Neutrophil (primary cell): ENCODE data around the gene GANAB.

Source experiments
- H3K27ac ChIP-seq: fragments of 200-600 bp; sonication (generic); 2 replicates; pipeline ENCODE4 v1.5.1; 2016; ENCODE audit warnings: mild to moderate bottlenecking, moderate library complexity
- H3K27me3 ChIP-seq: fragments of 200-600 bp; sonication (generic); 2 replicates; pipeline ENCODE4 v1.6.0; 2016; ENCODE audit warnings: mild to moderate bottlenecking
- H3K36me3 ChIP-seq: fragments of 200-600 bp; sonication (generic); 2 replicates; pipeline ENCODE4 v1.5.1; 2017
- H3K4me1 ChIP-seq, 2 experiments: fragments of 200-600 bp in 1 of 2; sonication (generic) in 1 of 2; 1 replicate in 1 of 2; 2 replicates in 1 of 2; pipeline versions ENCODE4 v1.5.1 to v1.6.1; 2013 to 2016; ENCODE audit warnings: low read depth in 1 of 2, low read length in 1 of 2, mild to moderate bottlenecking in 1 of 2, moderate library complexity in 1 of 2; ENCODE audit not compliant: control insufficient read depth in 1 of 2, insufficient read depth in 1 of 2
- H3K4me3 ChIP-seq, 2 experiments: fragments of 200-600 bp in 1 of 2; sonication (generic) in 1 of 2; 1 replicate in 1 of 2; 2 replicates in 1 of 2; pipeline ENCODE4 v1.5.1; 2013 to 2016; ENCODE audit warnings: low read depth in 1 of 2, low read length in 1 of 2, mild to moderate bottlenecking in 1 of 2, moderate library complexity in 1 of 2
- H3K9me3 ChIP-seq: fragments of 200-600 bp; sonication (generic); 2 replicates; pipeline ENCODE4 v1.5.1; 2016
- TF ChIP-seq, protein P1 (sequence below): fragments of 200-600 bp; sonication (generic); IDR thresholded peaks from 2 replicates; pipeline ENCODE4 v1.5.1; 2016; ENCODE audit warnings: antibody characterized with exemption

Gene GANAB

DNA sequence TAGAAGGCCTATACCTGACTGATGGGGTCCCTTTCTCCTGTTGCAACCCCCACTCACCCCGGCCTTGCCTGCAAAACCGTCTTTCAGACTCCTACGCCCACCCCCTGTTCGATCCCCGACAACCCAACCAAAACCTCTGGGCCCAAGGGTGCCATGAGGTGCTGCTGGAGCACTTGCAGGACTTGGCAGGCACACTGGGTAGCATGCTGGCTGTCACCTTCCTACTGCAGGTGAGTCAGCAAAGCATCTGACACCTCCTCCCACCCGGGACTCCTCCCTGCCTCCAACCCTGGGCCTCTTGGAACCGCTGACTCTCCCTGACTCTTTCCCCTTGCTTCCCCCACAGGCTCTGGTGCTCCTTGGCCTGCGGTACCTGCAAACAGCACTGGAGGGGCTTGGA lies 32.1 kb downstream of the GANAB start:
- TF ChIP-seq, protein P1, sequence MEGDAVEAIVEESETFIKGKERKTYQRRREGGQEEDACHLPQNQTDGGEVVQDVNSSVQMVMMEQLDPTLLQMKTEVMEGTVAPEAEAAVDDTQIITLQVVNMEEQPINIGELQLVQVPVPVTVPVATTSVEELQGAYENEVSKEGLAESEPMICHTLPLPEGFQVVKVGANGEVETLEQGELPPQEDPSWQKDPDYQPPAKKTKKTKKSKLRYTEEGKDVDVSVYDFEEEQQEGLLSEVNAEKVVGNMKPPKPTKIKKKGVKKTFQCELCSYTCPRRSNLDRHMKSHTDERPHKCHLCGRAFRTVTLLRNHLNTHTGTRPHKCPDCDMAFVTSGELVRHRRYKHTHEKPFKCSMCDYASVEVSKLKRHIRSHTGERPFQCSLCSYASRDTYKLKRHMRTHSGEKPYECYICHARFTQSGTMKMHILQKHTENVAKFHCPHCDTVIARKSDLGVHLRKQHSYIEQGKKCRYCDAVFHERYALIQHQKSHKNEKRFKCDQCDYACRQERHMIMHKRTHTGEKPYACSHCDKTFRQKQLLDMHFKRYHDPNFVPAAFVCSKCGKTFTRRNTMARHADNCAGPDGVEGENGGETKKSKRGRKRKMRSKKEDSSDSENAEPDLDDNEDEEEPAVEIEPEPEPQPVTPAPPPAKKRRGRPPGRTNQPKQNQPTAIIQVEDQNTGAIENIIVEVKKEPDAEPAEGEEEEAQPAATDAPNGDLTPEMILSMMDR, result no peak
- Histone ChIP-seq H3K27ac (peak overlapping the region; percentile 95), H3K4me3 (no peak overlapping the region), H3K9me3 (no peaks in the 10 kb centered on the region), H3K4me1 (peaks cover 28 to 32% of the 10 kb centered on the region in 2 experiments), H3K36me3 (peaks cover 15% of the 10 kb centered on the region), H3K27me3 (no peaks in the 10 kb centered on the region)

DNA sequence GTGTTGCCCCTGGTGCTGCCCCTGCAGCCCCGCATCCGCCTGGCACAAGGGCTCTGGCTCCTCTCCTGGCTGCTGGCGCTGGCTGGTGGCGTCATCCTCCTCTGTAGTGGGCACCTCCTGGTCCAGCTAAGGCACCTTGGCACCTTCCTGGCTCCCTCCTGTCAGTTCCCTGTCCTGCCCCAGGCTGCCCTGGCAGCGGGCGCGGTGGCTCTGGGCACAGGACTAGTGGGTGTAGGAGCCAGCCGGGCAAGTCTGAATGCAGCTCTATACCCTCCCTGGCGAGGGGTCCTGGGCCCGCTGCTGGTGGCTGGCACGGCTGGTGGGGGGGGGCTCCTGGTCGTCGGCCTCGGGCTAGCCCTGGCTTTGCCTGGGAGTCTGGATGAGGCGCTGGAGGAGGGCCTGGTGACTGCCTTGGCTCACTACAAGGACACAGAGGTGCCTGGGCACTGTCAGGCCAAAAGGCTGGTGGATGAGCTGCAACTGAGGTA lies 33.1 kb downstream of the GANAB start:
- H3K27me3 ChIP-seq, result no peaks in the 10 kb centered on the region
- H3K9me3 ChIP-seq, result no peaks in the 10 kb centered on the region
- TF ChIP-seq, protein P1, result no peak
- H3K27ac ChIP-seq, result peak overlapping the region; percentile 95
- H3K36me3 ChIP-seq, result peaks cover 21% of the 10 kb centered on the region
- H3K4me3 ChIP-seq, result peak overlapping the region; percentile 79 to 91
- peaks cover 28 to 32% of the 10 kb centered on the region in 2 experiments for H3K4me1 ChIP-seq

DNA sequence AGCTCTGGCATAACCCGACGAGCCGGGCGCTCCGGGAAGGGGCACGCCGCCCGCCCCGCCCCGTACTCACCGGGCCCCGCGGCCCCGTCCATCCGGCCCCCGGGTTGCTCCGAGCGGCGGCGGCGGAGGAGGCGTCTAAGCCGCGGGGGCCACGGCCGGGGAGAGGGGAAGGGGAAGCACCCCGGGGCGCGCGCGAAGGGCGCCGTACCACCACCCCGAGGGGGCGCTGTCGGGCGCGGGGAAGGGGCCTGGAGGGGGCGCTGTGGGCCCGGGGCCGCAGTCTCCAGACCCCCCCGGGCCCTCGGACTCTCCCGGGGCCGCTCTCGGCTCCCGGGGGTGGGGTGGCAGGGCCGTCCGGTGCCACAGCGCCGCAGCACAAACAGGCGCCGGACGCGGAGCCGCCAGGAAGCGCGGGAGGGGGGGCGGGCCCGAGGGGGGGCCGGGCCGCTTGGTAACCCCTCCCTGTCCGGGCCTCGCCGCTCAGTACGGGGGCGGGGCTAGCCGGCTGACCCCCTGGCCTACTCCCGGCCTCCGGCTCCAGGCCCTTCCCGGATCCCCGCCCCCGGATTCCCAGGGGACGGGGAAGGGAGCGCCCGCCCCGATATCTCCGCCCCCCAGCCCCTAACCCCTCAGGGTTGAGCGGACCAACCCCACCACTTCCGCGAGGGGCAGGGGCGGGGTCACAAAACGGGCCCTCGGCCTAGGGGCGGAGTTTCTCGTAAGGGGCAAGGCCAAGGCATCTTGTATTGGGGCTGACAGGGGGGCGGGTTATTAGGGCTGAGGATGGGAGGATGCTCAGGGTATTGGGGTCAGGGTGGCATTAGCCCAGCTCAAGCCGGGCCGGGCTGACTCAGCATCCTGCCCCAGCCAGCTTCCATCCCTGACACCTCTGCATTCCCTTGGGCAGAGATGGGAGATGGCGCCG lies 33.8 kb downstream of the GANAB start, which contains the start of the genes EML3 and ROM1:
Gene EML3, minus strand, starts transcription at position 410 of the 925 bp plus-strand sequence. Its CDS starts 318 bp downstream, at position 92.
Gene ROM1, plus strand, starts transcription at position 892 of the 925 bp plus-strand sequence. Its CDS starts 25 bp downstream, at position 917.
- H3K4me1 ChIP-seq, result peaks cover 34 to 36% of the 10 kb centered on the region in 2 experiments
- TF ChIP-seq, protein P1, result peak; percentile 98
- H3K27ac ChIP-seq, result peak within 1 kb of the TSS; percentile 95
- H3K9me3 ChIP-seq, result no peaks in the 10 kb centered on the region
- H3K27me3 ChIP-seq, result no peaks in the 10 kb centered on the region
- peak within 1 kb of the TSS; percentile 79 to 91 for H3K4me3 ChIP-seq
- H3K36me3 ChIP-seq, result peaks cover 22% of the 10 kb centered on the region

DNA sequence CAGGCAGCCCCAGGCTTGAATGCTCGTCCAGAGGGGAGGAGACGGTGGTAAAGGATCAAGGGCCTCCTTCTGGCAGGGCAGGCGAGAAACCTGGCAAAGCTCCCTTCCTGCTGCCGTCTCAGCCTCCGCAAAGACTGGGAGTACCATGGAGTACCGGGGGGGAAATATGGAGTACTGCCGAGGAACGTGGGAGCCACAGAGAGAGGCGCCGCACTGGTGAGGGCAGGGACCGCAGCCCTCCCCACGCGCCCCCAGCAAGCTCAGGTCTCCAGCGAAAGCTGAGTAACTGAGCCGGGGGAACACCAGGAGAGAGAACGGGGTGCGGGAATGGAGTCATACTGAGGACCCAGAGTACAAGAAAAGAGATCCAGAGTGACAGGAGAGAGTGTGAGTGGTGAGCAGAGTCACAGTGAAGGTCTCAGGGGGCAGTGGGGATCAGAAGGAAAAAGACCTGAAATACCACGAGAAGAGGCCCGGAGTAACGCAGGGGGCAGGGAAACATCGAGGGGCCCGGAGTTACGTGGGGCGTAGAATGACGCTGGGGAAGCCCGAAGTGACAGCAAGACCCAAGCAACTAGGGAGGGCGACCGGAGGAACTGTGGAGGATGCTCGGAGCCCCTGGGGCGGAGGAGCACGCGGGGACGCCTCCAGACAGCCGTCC lies 34.6 kb downstream of the GANAB start:
- TF ChIP-seq, protein P1, result no peak
- H3K27me3 ChIP-seq, result no peaks in the 10 kb centered on the region
- H3K9me3 ChIP-seq, result no peaks in the 10 kb centered on the region
- peak overlapping the region; percentile 79 to 91 for H3K4me3 ChIP-seq
- H3K27ac ChIP-seq, result peak overlapping the region; percentile 95
- H3K36me3 ChIP-seq, result peaks cover 22% of the 10 kb centered on the region
- H3K4me1 ChIP-seq, result peaks cover 36% of the 10 kb centered on the region in 2 experiments

DNA sequence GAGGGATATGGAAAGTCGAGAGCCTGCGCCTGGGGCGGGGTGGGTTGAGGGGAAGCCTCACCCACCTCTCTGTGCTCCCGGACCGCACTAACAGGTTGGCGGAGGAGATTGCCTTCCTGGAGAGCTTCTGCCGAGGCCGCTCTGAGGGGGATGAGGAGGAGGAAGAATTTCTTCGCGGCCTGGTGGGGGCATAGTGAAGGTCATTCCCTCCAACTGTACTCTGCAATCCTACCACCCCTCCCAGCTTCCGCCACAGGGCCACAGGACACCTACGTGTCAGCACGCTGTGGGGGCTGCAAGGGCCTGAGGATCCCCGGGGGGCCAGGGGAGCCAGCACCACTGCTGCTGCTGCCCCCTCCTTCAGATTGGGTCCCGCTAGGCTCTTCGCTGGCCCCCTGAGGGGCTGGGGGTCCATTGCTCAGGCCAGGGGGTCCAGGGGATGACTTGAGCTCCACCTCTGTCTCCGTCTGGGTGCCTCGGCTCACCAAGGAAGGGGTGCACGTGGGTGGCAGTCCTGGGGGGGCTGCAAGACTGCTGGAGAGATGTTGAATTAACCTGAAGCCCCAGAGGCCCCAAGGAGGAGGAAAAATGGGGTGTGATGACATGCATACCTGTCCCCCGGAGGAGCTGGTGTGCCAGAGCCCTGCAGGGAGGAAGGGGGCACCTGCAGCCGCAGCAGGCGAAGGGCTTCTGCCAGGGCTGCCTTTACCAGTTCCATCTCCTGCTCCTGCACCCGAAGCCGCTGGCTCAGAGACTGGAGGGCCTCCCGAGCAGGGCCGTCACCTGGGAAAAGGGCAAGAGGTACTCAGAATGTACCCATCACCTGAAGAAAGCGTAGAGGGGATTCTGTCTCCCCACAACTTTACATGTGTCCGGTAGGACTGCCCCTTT lies 35.4 kb downstream of the GANAB start:
- H3K4me1 ChIP-seq, result peaks cover 36% of the 10 kb centered on the region in 2 experiments
- H3K27me3 ChIP-seq, result no peaks in the 10 kb centered on the region

More for the DNA sequence above, 35.4 kb downstream of the GANAB start:
- Histone ChIP-seq H3K27ac (peak overlapping the region; percentile 95), H3K4me3 (peak overlapping the region; percentile 79 to 91), H3K36me3 (peaks cover 21% of the 10 kb centered on the region), H3K9me3 (no peaks in the 10 kb centered on the region)
- TF ChIP-seq, protein P1, result no peak
